GM18499 (cell line): ENCODE measurements around the gene UBE2E1.

Experiments used
- ATAC-seq: cut with Tn5 transposase; IDR thresholded peaks from one replicate; pipeline ENCODE4 v1.9.1; 2021; ENCODE audit warnings: moderate number of reproducible peaks; ENCODE audit not compliant: insufficient read depth, unreplicated experiment

UBE2E1 gene

DNA sequence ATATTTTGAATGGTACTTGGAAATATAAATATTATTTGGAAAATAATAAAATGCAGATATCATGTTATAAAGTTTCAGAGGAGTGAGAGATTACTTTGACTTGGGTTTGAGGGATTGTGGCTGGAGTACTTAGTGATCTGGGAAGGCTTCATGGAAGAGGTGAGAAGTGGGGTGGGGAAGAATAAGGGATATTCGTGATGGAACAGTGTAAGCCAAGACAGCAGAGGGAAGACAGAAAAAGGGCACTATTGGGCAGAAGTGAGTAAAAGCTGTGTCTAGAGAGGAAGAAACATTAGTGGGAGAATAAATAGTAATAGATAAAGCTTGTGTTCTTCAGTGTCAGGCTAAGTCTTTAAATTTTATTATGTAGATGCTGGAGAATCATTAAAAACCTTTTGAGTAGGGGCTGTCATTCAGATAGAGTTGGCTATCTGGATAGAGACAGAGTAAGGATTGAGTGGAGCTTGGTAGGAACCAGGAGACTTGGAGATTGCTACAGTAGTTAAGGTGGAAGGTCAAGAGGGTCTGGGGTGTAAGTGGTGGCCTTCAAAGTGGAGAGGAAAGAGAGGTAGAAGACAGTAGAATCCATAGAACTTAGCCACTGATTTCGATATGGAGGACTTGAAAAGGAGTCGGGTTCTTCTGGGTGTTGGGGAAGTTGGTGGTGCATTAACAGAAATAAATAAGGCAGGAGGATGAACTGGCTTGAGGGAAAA is 11.9 kb downstream of the UBE2E1 start:
- ATAC-seq = no peak

DNA sequence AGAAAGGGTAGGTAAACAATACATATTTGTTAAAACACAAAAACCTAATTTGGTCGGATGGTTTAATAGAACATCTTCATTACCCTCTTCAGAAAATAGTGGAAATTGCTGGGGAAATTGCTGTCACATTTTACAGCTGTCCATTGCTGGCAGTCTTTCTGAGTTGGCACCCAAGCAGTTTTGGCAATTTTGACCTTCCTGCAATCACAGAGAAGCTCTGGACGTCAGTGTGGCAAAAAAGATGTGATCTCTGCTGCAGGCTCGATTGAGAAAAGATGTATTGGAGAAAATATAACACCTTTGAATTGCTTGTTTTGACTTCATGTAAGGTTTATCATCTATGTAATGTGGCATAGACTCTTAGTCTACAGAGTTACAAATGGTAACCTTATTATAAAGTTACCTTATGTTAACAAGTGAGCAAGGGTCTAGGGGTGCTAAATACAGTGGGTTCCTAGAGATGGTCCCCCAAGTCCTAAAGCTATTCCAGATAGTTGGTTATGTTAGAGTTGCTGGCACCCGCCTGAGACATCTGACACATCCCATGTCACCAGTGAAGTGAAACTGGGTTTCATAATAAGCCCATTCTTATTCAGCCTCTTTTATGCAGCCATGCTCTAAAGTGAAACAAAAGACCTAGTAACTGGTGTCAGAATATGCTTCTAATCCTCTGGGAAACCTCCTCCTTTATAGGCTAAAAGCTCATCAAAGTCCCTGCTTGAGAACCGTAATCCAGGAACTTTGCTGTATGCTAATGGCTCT is 14.0 kb downstream of the UBE2E1 start:
- no peak for ATAC-seq

GRCh38 chr3:23820888-23821287 is 15.1 kb downstream of the UBE2E1 start:
- no peak for ATAC-seq

- no peak for ATAC-seq
Observed at GRCh38 chr3:23821858-23822257, 16.1 kb downstream of the UBE2E1 start.

GRCh38 chr3:23822559-23822958 is 16.8 kb downstream of the UBE2E1 start:
- ATAC-seq = no peak

GRCh38 chr3:23823620-23824019 is 17.9 kb downstream of the UBE2E1 start:
- no peak for ATAC-seq

- no peak for ATAC-seq
Observed at GRCh38 chr3:23824699-23825444, 19.1 kb downstream of the UBE2E1 start.

GRCh38 chr3:23825802-23826201 is 20.0 kb downstream of the UBE2E1 start:
- ATAC-seq = no peak

- no peak for ATAC-seq
Observed at GRCh38 chr3:23826382-23827064, 20.8 kb downstream of the UBE2E1 start.

DNA sequence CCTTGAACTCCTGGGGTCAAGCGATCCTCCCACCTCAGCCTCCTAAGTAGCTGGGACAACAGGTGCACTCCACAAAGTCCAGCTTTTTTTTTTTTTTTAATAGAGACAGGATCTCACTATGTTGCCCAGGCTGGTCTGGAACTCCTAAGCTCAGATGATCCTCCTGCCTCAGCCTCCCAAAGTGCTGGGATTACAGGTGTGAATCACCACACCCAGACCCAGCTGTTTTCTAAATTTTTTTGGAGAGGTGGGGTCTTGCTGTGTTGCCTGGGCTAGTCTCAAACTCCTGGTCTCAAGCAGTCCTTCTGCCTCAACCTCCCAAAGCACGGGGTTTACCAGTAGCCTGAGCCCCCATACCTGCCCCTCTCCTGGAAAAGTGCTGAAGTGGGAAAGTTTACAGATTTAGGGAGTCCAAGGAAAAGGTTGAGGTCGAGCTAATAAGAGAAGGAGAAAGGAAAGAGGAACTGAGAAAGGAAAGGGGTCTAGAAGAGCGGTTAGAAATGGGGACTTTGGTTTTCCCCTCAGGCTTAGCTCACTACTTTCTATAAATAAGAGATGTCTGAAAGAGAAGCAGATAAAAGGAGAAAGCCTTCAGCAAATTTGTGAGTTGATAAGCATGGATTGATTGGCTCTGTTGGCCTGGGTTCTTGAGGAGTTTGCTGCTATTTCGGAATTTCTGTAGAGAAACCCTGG is 23.6 kb downstream of the UBE2E1 start:
- ATAC-seq = peak; percentile 44

DNA sequence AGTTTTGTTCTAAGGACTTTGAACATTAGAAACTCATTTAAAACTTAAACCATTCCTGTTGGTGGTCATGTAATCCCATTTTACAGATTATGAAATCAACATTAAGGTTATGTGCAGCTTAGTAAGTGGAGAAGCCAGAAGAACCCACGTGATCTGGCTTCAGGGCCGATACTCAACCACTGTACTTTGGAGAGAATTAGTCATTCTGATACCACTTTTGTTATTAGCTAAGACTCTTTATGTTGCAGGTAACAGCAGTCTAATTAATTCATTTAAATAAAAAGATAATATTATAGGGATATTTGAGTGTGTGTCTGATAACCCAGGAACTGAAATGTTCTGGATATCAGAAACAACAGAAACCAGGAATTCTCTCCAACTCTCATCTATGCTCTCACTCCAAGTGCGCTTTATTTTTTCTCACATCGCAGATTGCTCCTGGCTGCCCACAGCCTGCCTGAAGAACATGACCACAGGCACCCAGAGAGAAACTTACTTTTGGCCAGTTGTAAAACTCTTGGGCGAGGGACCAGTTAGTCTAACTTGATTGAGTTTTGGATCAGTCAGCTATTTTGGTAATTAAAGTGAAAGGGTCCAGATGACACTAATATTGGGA is 25.2 kb downstream of the UBE2E1 start:
- peak; percentile 65 for ATAC-seq

DNA sequence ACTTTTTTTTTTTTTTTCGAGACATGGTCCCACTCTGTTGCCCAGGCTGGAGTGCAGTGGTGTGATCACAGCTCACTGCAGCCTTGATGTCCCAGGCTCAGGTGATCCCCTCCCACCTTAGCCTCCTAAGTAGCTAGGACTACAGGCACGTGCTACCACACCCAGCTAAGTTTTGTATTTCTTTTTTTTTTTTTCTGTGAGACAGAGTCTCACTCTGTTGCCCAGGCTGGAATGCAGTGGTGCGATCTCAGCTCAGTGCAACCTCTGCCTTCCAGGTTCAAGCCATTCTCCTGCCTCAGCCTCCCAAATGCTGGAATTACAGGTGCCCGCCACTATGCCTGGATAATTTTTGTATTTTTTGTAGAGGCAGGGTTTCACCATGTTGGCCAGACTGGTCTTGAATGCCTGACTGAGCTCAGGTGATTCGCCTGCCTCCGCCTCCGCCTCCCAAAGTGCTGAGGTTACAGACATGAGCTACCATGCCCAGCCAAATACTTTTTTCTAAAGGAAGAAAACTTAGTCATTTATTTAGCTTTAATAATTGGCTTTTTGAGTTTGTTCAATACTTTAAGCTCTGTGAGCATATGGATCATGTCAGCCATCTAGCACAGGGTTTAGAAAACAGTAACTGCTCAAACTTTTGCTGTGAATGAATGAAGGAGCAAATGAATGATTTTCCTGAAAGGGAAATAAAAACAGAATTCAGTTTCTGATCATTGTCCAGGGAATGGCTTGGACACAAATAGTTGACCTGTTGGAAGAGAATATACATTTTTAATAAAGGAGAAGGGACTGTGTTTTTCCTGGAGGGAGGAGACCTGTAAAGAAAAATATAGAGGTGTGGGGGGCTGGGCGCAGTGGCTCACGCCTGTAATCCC is 26.0 kb downstream of the UBE2E1 start:
- peak; percentile 11 for ATAC-seq

- ATAC-seq = no peak
Observed at GRCh38 chr3:23832523-23832922, 26.8 kb downstream of the UBE2E1 start.

- no peak for ATAC-seq
Observed at GRCh38 chr3:23834082-23834870, 28.5 kb downstream of the UBE2E1 start.

GRCh38 chr3:23835087-23835486 is 29.3 kb downstream of the UBE2E1 start:
- no peak for ATAC-seq

DNA sequence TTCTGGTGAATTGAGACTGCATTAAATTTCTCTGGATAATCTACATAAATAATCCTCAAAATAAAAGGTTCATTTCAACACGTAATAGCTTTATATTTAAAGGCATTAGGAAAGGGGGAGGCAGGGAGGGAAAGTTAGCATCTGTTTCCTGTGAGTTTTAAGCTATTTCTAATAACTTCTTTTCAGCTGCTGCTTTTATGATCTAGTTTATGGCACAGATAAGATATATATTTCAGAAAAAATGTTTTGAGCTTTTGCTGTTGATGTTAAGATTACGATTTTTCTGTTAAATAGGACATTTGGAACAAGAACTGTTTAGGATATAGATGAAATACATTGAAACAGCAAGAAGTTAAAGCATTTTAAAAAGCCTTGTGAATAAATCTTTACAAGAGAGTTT is 30.0 kb downstream of the UBE2E1 start:
- ATAC-seq = no peak

GRCh38 chr3:23836536-23837230 is 30.9 kb downstream of the UBE2E1 start:
- no peak for ATAC-seq
